T-helper 17 cell (primary cell): ENCODE measurements around the gene DGKQ. TPM values are rescaled to one million over a fixed set of nuclear protein-coding genes. Genes with fewer than 3 reads are reported as not detected.

Experiments
- ATAC-seq: fragments of 150-1000 bp; cut with Tn5 transposase; 2 replicates; pipeline ENCODE4 v1.10.0; 2021; ENCODE audit warnings: mild to moderate bottlenecking, moderate library complexity
- DNase-seq, 3 donors: peaks; one replicate each; pipeline versions ENCODE4 v3.0.0 to v3.0.0-alpha.2; 2020 to 2021
- H3K9me3 ChIP-seq: one replicate; pipeline ENCODE4 v1.7.0; 2013; ENCODE audit warnings: low read length, mild to moderate bottlenecking; ENCODE audit not compliant: control insufficient read depth, poor library complexity, severe bottlenecking
- H3K27ac Mint-ChIP-seq: one replicate; pipeline ENCODE4 v1.8.0; 2022; ENCODE audit warnings: mild to moderate bottlenecking, moderate library complexity, mixed read lengths
- H3K27me3 Mint-ChIP-seq: one replicate; pipeline ENCODE4 v1.8.0; 2022; ENCODE audit warnings: mixed read lengths
- H3K36me3 Mint-ChIP-seq: one replicate; pipeline ENCODE4 v1.8.0; 2022; ENCODE audit warnings: low read depth, mixed read lengths
- H3K4me1 Mint-ChIP-seq: one replicate; pipeline ENCODE4 v1.8.0; 2022; ENCODE audit warnings: mild to moderate bottlenecking, mixed read lengths
- H3K4me3 Mint-ChIP-seq: one replicate; pipeline ENCODE4 v1.8.0; 2022; ENCODE audit warnings: mild to moderate bottlenecking, moderate library complexity, mixed read lengths
- total RNA-seq, 4 donors: library from RNA in 2 of 4; stranded (reverse) in 2 of 4; gene quantifications; one replicate each; pipeline ENCODE4 v1.2.3 and lab custom pipeline; 2022 to 2026

Gene DGKQ
- total RNA-seq, 2 donors from 2014 or later, result 13.5 to 14.4 TPM

- Mint-ChIP-seq H3K27me3 (peaks cover 22% of the 10 kb centered on the region), H3K36me3 (peaks cover 2% of the 10 kb centered on the region), H3K27ac (no peak overlapping the region), H3K4me1 (peaks cover 10% of the 10 kb centered on the region), H3K4me3 (no peak overlapping the region)
- no peak for DNase-seq
- ATAC-seq, result no peak
- H3K9me3 ChIP-seq, result no peaks in the 10 kb centered on the region
These were observed 22.9 kb upstream of the DGKQ start for GRCh38 chr4:996030-996996.

GRCh38 chr4:995311-996026 is 22.1 kb upstream of the DGKQ start:
- Mint-ChIP-seq H3K27ac (no peak overlapping the region), H3K4me1 (peaks cover 10% of the 10 kb centered on the region), H3K27me3 (peaks cover 22% of the 10 kb centered on the region), H3K36me3 (peaks cover 2% of the 10 kb centered on the region), H3K4me3 (no peak overlapping the region)
- DNase-seq (no peak), ATAC-seq (no peak)
- H3K9me3 ChIP-seq, result no peaks in the 10 kb centered on the region

- peaks cover 11% of the 10 kb centered on the region for H3K27me3 Mint-ChIP-seq
These were observed 20.0 kb upstream of the DGKQ start, which contains the start of gene SLC26A1 for GRCh38 chr4:993111-994029. Gene SLC26A1 (minus strand): TSS chr4:993404. CDS start chr4:991703, 1,701 bp downstream.

GRCh38 chr4:992297-993110 is 19.1 kb upstream of the DGKQ start:
- peaks cover 10% of the 10 kb centered on the region for H3K4me1 Mint-ChIP-seq
- ATAC-seq, result no peak
- peaks cover 6% of the 10 kb centered on the region for H3K27me3 Mint-ChIP-seq
- H3K9me3 ChIP-seq, result no peaks in the 10 kb centered on the region
- H3K27ac Mint-ChIP-seq, result no peak overlapping the region
- no peak for DNase-seq
- no peak overlapping the region for H3K4me3 Mint-ChIP-seq
- no peaks in the 10 kb centered on the region for H3K36me3 Mint-ChIP-seq

More at GRCh38 chr4:993111-994029, 20.0 kb upstream of the DGKQ start, which contains the start of gene SLC26A1:
- Mint-ChIP-seq H3K4me1 (peaks cover 6% of the 10 kb centered on the region), H3K4me3 (no peak within 1 kb of the TSS), H3K27ac (no peak within 1 kb of the TSS), H3K36me3 (no peaks in the 10 kb centered on the region)
- ATAC-seq (no peak), DNase-seq (peak in 1 of 3 donors; percentile 8)
- H3K9me3 ChIP-seq, result no peaks in the 10 kb centered on the region

GRCh38 chr4:991451-992296 is 18.3 kb upstream of the DGKQ start:
- DNase-seq, result peak in 1 of 3 donors; percentile 8
- no peak overlapping the region for H3K27ac Mint-ChIP-seq
- no peaks in the 10 kb centered on the region for H3K36me3 Mint-ChIP-seq
- no peaks in the 10 kb centered on the region for H3K9me3 ChIP-seq
- H3K27me3 Mint-ChIP-seq, result peaks cover 2% of the 10 kb centered on the region
- no peak for ATAC-seq
- H3K4me1 Mint-ChIP-seq, result peaks cover 12% of the 10 kb centered on the region
- H3K4me3 Mint-ChIP-seq, result no peak overlapping the region

- no peak for ATAC-seq
- H3K4me3 Mint-ChIP-seq, result no peak overlapping the region
- no peaks in the 10 kb centered on the region for H3K27me3 Mint-ChIP-seq
- peak in 1 of 3 donors; percentile 8 for DNase-seq
- peaks cover 14% of the 10 kb centered on the region for H3K4me1 Mint-ChIP-seq
- no peaks in the 10 kb centered on the region for H3K36me3 Mint-ChIP-seq
- no peak overlapping the region for H3K27ac Mint-ChIP-seq
- no peaks in the 10 kb centered on the region for H3K9me3 ChIP-seq
These were observed 17.5 kb upstream of the DGKQ start for GRCh38 chr4:990746-991367.

GRCh38 chr4:989722-990471 is 16.5 kb upstream of the DGKQ start:
- no peaks in the 10 kb centered on the region for H3K9me3 ChIP-seq
- H3K27ac Mint-ChIP-seq, result no peak overlapping the region

GRCh38 chr4:988726-989721 is 15.7 kb upstream of the DGKQ start:
- H3K27ac Mint-ChIP-seq, result no peak overlapping the region
- DNase-seq, result no peak
- H3K4me1 Mint-ChIP-seq, result peaks cover 14% of the 10 kb centered on the region
- no peaks in the 10 kb centered on the region for H3K27me3 Mint-ChIP-seq
- no peak for ATAC-seq
- H3K4me3 Mint-ChIP-seq, result no peak overlapping the region
- H3K36me3 Mint-ChIP-seq, result no peaks in the 10 kb centered on the region
- no peaks in the 10 kb centered on the region for H3K9me3 ChIP-seq

More at GRCh38 chr4:989722-990471, 16.5 kb upstream of the DGKQ start:
- Mint-ChIP-seq H3K27me3 (no peaks in the 10 kb centered on the region), H3K36me3 (no peaks in the 10 kb centered on the region), H3K4me1 (peaks cover 14% of the 10 kb centered on the region), H3K4me3 (no peak overlapping the region)
- ATAC-seq (no peak), DNase-seq (peak in 1 of 3 donors; percentile 10)

- H3K27ac Mint-ChIP-seq, result peak overlapping the region; percentile 37
- no peaks in the 10 kb centered on the region for H3K9me3 ChIP-seq
- no peaks in the 10 kb centered on the region for H3K36me3 Mint-ChIP-seq
These were observed 14.5 kb upstream of the DGKQ start for GRCh38 chr4:987624-988513.

More at GRCh38 chr4:987624-988513, 14.5 kb upstream of the DGKQ start:
- Mint-ChIP-seq H3K4me1 (peaks cover 16% of the 10 kb centered on the region), H3K4me3 (peak overlapping the region; percentile 90), H3K27me3 (no peaks in the 10 kb centered on the region)
- ATAC-seq (no peak), DNase-seq (no peak)
